Keratinocyte (primary cell): ENCODE measurements around the gene OLIG3.

Experiments
- CTCF ChIP-seq, 3 experiments: IDR thresholded peaks in 1 of 3; conservative IDR thresholded peaks in 1 of 3; optimal IDR thresholded peaks in 1 of 3; 2 replicates in 2 of 3; 3 replicates in 1 of 3; pipeline versions ENCODE3 to v1.5.1; 2011; ENCODE audit warnings: low read length in 3 of 3, mild to moderate bottlenecking in 3 of 3, moderate library complexity in 2 of 3, control low read depth in 1 of 3, inconsistent platforms in 1 of 3; ENCODE audit not compliant: insufficient read depth in 2 of 3; ENCODE audit errors: extremely low read depth in 1 of 3
- EZH2 ChIP-seq: IDR thresholded peaks from one replicate; pipeline ENCODE4 v1.6.1; 2012; ENCODE audit warnings: inconsistent platforms, mild to moderate bottlenecking, low read length, moderate library complexity

- TF ChIP-seq CTCF (optimal IDR thresholded peaks at IDR 0.05 in 1 of 3, IDR thresholded peaks at IDR 0.05 in 1 of 3, conservative IDR thresholded peaks at IDR 0.05 in 1 of 3; ENCODE audit: extremely low read depth in 1 of 3, insufficient read depth in 2 of 3, low read length in 3 of 3) (no peak), EZH2 (no peak)
Measured at GRCh38 chr6:137531376-137532092, 37.3 kb upstream of the OLIG3 start.
